Fibroblast of the conjunctiva (primary cell): ENCODE measurements around the gene PTPRD.
"Not testable (repeated sequence)": the region's sequence is repeated elsewhere in the genome, so short reads cannot be mapped to it uniquely, and the experiment has no call there.

Experiments
- DNase-seq: peaks from one replicate; pipeline ENCODE4 v3.0.0-alpha.2; 2010; ENCODE audit warnings: low read depth

PTPRD gene

DNA sequence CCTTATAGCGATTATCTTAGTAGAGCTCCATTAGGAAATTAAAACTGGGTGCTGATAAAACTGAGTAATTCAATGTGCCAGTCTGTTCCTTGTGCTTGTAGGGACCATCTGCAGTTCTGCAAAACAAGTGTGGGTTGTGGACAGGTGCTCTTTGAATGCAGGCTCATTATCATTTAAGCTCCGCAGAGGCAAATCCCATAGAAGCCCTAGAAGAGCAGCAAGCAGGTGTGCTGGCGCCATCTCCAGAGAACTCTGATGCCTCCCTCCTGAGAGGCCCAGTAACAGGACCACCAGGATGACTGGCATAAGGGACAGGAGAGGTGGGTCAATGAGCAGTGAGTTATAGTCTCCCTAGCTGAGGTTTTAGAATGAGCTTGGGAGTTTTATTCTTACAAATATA lies 1470.8 kb downstream of the PTPRD start:
- DNase-seq = no peak

GRCh38 chr9:9133526-9133925 lies 1479.3 kb downstream of the PTPRD start:
- no peak for DNase-seq

DNA sequence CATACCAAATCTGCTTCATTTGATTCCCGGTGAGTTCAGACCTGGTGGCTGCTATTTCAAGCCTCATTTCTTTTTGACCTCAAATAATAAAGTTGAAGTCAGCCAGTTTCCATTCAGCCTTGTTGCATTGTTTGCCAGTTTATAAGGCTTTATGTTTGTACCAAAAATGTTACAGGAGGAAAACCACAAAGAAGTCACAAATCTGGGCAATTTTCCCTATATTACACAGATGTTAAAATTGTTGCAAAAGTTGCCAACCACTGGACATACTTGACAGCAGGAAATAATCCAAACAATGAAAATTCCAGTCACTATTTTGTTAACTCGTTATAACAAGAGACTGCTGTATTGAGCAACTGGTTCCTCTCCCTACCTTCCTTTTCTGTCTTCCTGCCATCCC lies 1488.2 kb downstream of the PTPRD start:
- no peak for DNase-seq

- no peak for DNase-seq
Observed at GRCh38 chr9:9122230-9122875, 1490.4 kb downstream of the PTPRD start.

DNA sequence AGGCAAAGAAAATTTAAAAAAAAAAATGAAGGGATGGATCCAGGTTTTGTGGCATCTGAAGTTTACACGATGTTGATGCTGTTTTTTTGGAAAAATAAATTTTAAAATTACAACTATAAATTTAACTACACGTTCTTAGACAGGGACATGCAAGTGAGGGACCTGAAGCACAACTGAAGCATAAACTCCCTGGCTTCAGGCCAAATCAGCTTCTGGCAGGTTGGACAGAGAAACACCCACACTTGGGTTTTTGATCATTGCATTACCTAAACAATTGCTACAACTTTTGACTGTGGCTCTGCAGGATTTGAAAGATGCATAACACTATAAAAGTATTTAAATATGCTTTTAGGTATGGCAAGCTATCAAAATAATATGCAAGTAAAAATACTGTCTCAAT lies 1494.9 kb downstream of the PTPRD start:
- DNase-seq = no peak

- DNase-seq = no peak
Observed at GRCh38 chr9:9112001-9112720, 1500.6 kb downstream of the PTPRD start.

GRCh38 chr9:9108641-9109040 lies 1504.2 kb downstream of the PTPRD start:
- DNase-seq = no peak

DNA sequence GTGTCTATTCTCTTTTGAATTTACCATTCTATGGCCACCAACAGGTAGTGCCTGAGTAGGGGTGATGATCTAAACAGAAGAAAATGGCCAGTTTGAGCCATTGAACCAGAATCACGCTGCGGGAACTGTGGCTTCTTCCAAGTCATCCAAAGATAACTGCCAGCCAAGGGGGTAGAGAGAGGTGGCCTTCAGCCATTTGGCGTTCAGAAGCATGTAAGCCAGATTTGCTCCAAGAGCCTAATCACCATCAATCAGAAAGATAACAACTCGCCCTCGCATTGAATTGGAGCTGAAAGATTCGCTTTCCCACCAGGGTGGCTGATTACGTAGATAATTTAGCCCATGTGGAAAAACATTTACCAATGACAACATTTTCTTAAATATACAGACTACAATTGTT lies 1510.5 kb downstream of the PTPRD start:
- no peak for DNase-seq

- no peak for DNase-seq
Observed at GRCh38 chr9:9100070-9100469, 1512.7 kb downstream of the PTPRD start.

- DNase-seq = no peak
Observed at GRCh38 chr9:9099646-9100045, 1513.2 kb downstream of the PTPRD start.

DNA sequence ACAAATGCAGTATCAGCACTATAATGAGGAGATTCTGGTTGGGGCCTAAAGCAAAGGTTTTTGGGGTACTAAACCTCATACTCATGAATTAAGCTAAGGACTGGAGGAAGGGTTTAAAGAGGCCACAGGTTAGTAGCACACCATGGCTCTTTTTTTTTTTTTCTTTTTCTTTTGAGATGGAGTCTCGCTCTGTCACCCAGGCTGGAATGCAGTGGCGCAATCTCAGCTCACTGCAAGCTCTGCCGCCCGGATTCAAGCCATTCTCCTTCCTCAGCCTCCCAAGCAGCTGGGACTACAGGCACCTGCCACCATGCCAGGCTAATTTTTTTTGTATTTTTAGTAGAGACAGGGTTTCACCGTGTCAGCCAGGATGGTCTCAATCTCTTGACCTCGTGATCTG lies 1515.5 kb downstream of the PTPRD start:
- not testable (repeated sequence) for DNase-seq

DNA sequence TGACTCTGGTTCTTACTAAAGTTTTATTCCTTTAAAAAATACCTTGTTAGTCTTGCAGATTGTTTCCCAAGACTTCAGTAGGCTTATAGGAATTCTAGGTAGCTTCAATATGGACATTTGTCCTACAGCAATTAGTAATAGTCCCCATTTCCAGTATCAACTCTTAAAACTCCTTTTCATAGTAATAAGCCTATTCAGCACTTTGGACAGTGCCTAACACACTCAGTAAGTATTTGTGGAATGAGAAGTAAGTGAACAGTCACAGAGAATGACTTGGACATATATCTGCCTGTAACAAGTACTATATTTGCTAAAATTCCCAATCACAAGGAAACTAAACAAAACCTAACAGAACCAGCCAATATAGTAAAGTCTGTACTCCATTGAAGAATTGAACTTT lies 1521.4 kb downstream of the PTPRD start:
- DNase-seq = no peak

GRCh38 chr9:9079473-9079872 lies 1533.3 kb downstream of the PTPRD start:
- no peak for DNase-seq

- DNase-seq = no peak
Observed at GRCh38 chr9:9078301-9078700, 1534.5 kb downstream of the PTPRD start.

DNA sequence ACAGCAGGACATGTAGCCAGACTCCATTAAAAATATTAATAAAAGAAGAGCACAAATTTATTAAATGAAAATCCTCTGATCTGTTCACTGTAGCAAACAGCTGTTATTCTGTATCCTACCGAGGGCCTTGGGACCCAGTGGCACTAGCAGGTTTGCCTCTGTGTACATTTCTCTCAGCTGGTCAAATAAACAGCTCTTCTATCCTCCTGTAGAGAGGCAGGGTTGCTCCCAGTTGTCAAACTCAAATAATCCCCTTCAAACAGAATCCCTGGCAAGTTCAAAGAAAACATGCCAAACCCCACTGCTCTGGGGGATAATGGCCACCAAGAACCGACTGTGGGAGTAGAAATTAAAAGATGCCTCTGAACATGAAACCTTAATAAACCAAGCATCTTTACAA lies 1551.2 kb downstream of the PTPRD start:
- DNase-seq = no peak

DNA sequence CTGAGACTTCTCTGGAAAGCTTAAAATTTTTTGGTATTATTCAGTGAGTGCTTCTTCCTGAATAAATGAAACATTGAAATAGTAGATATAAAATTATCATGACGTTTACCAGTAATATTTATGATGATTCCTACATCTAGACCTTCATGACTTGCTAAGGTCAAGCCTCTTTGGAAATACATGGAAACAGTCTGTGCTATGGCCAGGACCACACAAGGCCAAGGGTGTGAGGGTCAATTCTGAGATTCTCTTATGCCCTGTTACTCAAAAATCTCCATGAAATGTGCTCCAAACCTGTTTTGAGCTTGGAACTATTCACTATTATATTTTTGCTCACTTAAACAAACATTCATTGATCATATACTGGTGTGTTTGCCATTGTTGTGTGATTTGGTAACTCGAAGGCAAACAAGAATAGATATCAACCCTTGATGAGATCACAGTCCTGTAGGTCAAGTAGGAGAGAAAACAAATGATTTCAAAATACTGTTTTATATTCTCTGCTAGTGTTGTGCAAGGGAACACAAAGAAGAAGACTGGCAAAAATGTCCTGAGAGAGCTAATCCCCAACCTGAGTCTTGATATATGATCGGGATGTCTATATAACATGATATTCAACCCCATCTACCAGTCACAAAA lies 1558.3 kb downstream of the PTPRD start:
- DNase-seq = no peak

GRCh38 chr9:9045572-9045971 lies 1567.2 kb downstream of the PTPRD start:
- no peak for DNase-seq

GRCh38 chr9:9045072-9045471 lies 1567.7 kb downstream of the PTPRD start:
- DNase-seq = no peak

GRCh38 chr9:9043788-9044187 lies 1569.0 kb downstream of the PTPRD start:
- DNase-seq = not testable (repeated sequence)

DNA sequence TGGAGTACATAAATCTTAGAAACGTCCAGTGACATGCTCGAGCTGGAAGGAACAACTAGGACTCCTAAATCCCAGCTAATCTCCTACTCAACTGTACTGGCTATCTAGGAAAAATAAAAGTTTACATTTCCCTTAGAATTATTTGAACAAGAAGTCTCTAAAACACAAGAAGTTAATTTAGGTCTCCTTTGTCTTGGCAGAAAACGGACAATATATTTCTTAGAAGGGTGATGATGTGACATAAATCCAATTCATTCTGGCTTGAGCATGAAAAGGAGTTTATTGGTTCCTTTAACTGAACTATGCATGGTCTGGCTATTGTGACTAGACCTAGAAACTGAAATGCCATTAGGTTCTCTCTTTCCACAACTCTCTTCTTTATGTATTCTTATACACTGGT lies 1571.0 kb downstream of the PTPRD start:
- no peak for DNase-seq

- DNase-seq = no peak
Observed at GRCh38 chr9:9033022-9033421, 1579.8 kb downstream of the PTPRD start.

- no peak for DNase-seq
Observed at GRCh38 chr9:9016597-9016996, 1596.2 kb downstream of the PTPRD start.

DNA sequence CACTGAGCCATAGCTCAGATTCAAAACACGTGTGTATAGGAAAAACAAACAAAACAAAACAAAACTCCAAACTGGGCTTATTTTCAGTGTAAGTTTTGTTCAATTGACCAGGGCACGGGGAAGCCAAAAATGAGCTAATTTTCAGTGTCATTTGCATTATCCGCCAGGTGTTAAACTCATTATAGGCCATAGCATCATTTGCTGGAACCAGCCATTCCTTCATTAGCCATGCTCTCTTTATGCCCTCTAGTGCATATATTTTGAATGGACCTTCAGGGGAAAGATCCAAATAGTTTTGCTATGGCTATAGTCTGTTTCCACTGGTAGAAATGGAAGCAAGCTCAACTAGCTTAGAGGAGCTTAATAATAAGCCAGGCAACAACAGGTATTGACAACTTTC lies 1608.0 kb downstream of the PTPRD start:
- DNase-seq = no peak
